Astrocyte of the spinal cord (primary cell): ENCODE measurements around the gene TNFAIP6.
A peak's percentile ranks its signal among the peaks of the same experiment; 100 is the strongest.
"Not testable (repeated sequence)": the region's sequence is repeated elsewhere in the genome, so short reads cannot be mapped to it uniquely, and the experiment has no call there.

Source experiments
- DNase-seq: peaks from one replicate; pipeline ENCODE4 v3.0.0; 2011; ENCODE audit warnings: low read depth, low spot score
- H3K4me3 ChIP-seq: 2 replicates; pipeline ENCODE4 v1.5.1; 2011; ENCODE audit warnings: low read depth, mild to moderate bottlenecking, low read length, moderate library complexity
- in situ Hi-C: cut with HindIII; loops from 2 replicates; pipeline ENCODE4 v1.10.0; 2017; ENCODE audit warnings: low sequenced_read_pairs
- TF ChIP-seq, protein P1 (sequence below): IDR thresholded peaks from 2 replicates; pipeline ENCODE4 v1.5.1; 2012; ENCODE audit warnings: low read depth, mild to moderate bottlenecking, low read length, inconsistent platforms

TNFAIP6 gene

GRCh38 chr2:151333083-151333482, 24.3 kb upstream of the TNFAIP6 start:
- no peak for DNase-seq
- TF ChIP-seq, protein P1, sequence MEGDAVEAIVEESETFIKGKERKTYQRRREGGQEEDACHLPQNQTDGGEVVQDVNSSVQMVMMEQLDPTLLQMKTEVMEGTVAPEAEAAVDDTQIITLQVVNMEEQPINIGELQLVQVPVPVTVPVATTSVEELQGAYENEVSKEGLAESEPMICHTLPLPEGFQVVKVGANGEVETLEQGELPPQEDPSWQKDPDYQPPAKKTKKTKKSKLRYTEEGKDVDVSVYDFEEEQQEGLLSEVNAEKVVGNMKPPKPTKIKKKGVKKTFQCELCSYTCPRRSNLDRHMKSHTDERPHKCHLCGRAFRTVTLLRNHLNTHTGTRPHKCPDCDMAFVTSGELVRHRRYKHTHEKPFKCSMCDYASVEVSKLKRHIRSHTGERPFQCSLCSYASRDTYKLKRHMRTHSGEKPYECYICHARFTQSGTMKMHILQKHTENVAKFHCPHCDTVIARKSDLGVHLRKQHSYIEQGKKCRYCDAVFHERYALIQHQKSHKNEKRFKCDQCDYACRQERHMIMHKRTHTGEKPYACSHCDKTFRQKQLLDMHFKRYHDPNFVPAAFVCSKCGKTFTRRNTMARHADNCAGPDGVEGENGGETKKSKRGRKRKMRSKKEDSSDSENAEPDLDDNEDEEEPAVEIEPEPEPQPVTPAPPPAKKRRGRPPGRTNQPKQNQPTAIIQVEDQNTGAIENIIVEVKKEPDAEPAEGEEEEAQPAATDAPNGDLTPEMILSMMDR: no peak
- in situ Hi-C loops: no loop called here
- H3K4me3 ChIP-seq: no peak overlapping the region

- DNase-seq: peak; percentile 89
- H3K4me3 ChIP-seq: no peak overlapping the region
- in situ Hi-C loops: no loop called here
- TF ChIP-seq, protein P1: no peak
These were observed 23.1 kb upstream of the TNFAIP6 start for GRCh38 chr2:151334082-151334815.

DNA sequence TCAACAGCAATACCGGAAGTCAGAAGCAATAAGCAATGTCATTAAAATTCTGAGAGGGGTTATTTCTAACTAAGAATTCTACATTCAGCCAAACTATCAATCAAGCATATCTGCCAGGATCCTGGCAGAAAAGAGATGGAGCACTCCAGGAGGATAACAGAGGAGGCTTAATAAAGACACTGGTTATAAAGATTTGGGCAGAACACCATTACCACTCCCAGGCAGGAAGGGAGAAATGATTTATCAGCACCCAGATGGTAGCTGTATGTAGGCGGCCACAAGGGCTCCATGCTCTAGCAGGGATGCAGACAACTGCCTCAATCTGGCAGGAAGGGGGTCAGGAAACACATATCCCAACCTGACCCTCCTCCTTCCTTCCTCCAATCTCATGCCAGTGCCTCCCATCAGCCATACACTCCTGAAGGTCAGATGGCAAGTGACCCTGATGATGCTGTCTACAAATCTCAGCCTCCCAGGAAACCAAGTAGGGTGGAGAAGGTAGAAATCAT, 20.5 kb upstream of the TNFAIP6 start:
- no peak overlapping the region for H3K4me3 ChIP-seq
- in situ Hi-C loops: no loop called here
- TF ChIP-seq, protein P1: no peak
- no peak for DNase-seq

- no peak for DNase-seq
- in situ Hi-C loops: no loop called here
These were observed 19.7 kb upstream of the TNFAIP6 start for GRCh38 chr2:151337643-151338042.

GRCh38 chr2:151338115-151338514, 19.3 kb upstream of the TNFAIP6 start:
- TF ChIP-seq, protein P1: no peak
- in situ Hi-C loops: no loop called here
- H3K4me3 ChIP-seq: no peak overlapping the region
- peak; percentile 9 for DNase-seq

More at GRCh38 chr2:151337643-151338042, 19.7 kb upstream of the TNFAIP6 start:
- no peak overlapping the region for H3K4me3 ChIP-seq
- TF ChIP-seq, protein P1: no peak

DNA sequence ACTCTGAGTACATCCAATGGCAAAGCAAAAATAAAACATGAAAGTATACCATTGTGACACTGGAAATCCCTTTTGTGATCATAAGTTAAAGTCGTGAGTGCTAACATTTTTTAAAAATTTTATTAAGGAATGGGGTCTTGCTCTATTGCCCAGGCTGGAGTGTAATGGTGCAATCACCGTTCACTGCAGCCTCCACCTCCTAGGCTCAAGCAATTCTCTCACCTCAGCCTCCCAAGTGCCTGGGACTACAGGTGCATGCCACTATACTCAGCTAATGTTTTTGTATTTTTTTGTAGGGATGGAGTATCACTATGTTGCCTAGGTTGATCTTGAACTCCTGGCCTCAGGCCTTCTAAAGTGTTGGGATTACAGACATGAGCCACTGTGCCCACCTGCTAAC, 14.3 kb upstream of the TNFAIP6 start:
- TF ChIP-seq, protein P1: no peak
- no peak overlapping the region for H3K4me3 ChIP-seq
- no peak for DNase-seq
- in situ Hi-C loops: no loop called here

- DNase-seq, H3K4me3 ChIP-seq, in situ Hi-C loops: not testable (repeated sequence)
These were observed 13.2 kb upstream of the TNFAIP6 start for GRCh38 chr2:151344191-151344590.
